ENCODE data around the gene ZNF518B.

The ZNF518B gene

GRCh38 chr4:10457255-10457801, at the start of gene ZNF518B:
Gene ZNF518B (minus strand): TSS chr4:10457426. CDS start chr4:10446328, 11,098 bp downstream.
- peak; percentile 54 for TF ChIP-seq POLR2A (IDR thresholded peaks at IDR 0.05; ENCODE audit: low read length)
- no peak for TF ChIP-seq GATA1 (IDR thresholded peaks at IDR 0.05; ENCODE audit: low read depth, low read length)
- peak; percentile 83 to 91 for DNase-seq

- no peak for TF ChIP-seq POLR2A (IDR thresholded peaks at IDR 0.05; ENCODE audit: low read length)
- TF ChIP-seq GATA1 (IDR thresholded peaks at IDR 0.05; ENCODE audit: low read depth, low read length), result no peak
- DNase-seq, result no peak
Observed at GRCh38 chr4:10506077-10506476, 48.9 kb upstream of the ZNF518B start.

- no peak for DNase-seq
- TF ChIP-seq POLR2A (IDR thresholded peaks at IDR 0.05; ENCODE audit: low read length), result no peak
- no peak for TF ChIP-seq GATA1 (IDR thresholded peaks at IDR 0.05; ENCODE audit: low read depth, low read length)
Observed at GRCh38 chr4:10504570-10505179, 47.4 kb upstream of the ZNF518B start.

GRCh38 chr4:10502717-10503116, 45.5 kb upstream of the ZNF518B start:
- TF ChIP-seq GATA1 (IDR thresholded peaks at IDR 0.05; ENCODE audit: low read depth, low read length) (no peak), POLR2A (IDR thresholded peaks at IDR 0.05; ENCODE audit: low read length) (no peak)
- DNase-seq, result no peak

GRCh38 chr4:10500776-10501175, 43.5 kb upstream of the ZNF518B start:
- TF ChIP-seq GATA1 (IDR thresholded peaks at IDR 0.05; ENCODE audit: low read depth, low read length) (no peak), POLR2A (IDR thresholded peaks at IDR 0.05; ENCODE audit: low read length) (no peak)
- no peak for DNase-seq

GRCh38 chr4:10496200-10496599, 39.0 kb upstream of the ZNF518B start:
- DNase-seq, result no peak
- TF ChIP-seq GATA1 (IDR thresholded peaks at IDR 0.05; ENCODE audit: low read depth, low read length) (no peak), POLR2A (IDR thresholded peaks at IDR 0.05; ENCODE audit: low read length) (no peak)

- TF ChIP-seq GATA1 (IDR thresholded peaks at IDR 0.05; ENCODE audit: low read depth, low read length) (no peak), POLR2A (IDR thresholded peaks at IDR 0.05; ENCODE audit: low read length) (no peak)
- DNase-seq, result no peak
Observed at GRCh38 chr4:10495651-10496050, 38.4 kb upstream of the ZNF518B start.

GRCh38 chr4:10492464-10492863, 35.2 kb upstream of the ZNF518B start:
- TF ChIP-seq POLR2A (IDR thresholded peaks at IDR 0.05; ENCODE audit: low read length), result no peak
- no peak for TF ChIP-seq GATA1 (IDR thresholded peaks at IDR 0.05; ENCODE audit: low read depth, low read length)
- no peak for DNase-seq

- TF ChIP-seq GATA1 (IDR thresholded peaks at IDR 0.05; ENCODE audit: low read depth, low read length) (no peak), POLR2A (IDR thresholded peaks at IDR 0.05; ENCODE audit: low read length) (no peak)
- DNase-seq, result no peak
Observed at GRCh38 chr4:10491401-10491800, 34.2 kb upstream of the ZNF518B start.

GRCh38 chr4:10490996-10491395, 33.8 kb upstream of the ZNF518B start:
- DNase-seq, result no peak
- TF ChIP-seq POLR2A (IDR thresholded peaks at IDR 0.05; ENCODE audit: low read length) (no peak), GATA1 (IDR thresholded peaks at IDR 0.05; ENCODE audit: low read depth, low read length) (no peak)

- TF ChIP-seq GATA1 (IDR thresholded peaks at IDR 0.05; ENCODE audit: low read depth, low read length) (no peak), POLR2A (IDR thresholded peaks at IDR 0.05; ENCODE audit: low read length) (no peak)
- DNase-seq, result no peak
Observed at GRCh38 chr4:10482913-10483312, 25.7 kb upstream of the ZNF518B start.

- DNase-seq, result no peak
- TF ChIP-seq POLR2A (IDR thresholded peaks at IDR 0.05; ENCODE audit: low read length) (no peak), GATA1 (IDR thresholded peaks at IDR 0.05; ENCODE audit: low read depth, low read length) (no peak)
Observed at GRCh38 chr4:10480616-10481015, 23.4 kb upstream of the ZNF518B start.

- TF ChIP-seq GATA1 (IDR thresholded peaks at IDR 0.05; ENCODE audit: low read depth, low read length), result no peak
- TF ChIP-seq POLR2A (IDR thresholded peaks at IDR 0.05; ENCODE audit: low read length), result no peak
Observed at GRCh38 chr4:10478621-10479020, 21.4 kb upstream of the ZNF518B start.

GRCh38 chr4:10470505-10470904, 13.3 kb upstream of the ZNF518B start:
- no peak for TF ChIP-seq GATA1 (IDR thresholded peaks at IDR 0.05; ENCODE audit: low read depth, low read length)
- no peak for TF ChIP-seq POLR2A (IDR thresholded peaks at IDR 0.05; ENCODE audit: low read length)
- no peak for DNase-seq

More at GRCh38 chr4:10478621-10479020, 21.4 kb upstream of the ZNF518B start:
- DNase-seq, result no peak

GRCh38 chr4:10466161-10466560, 8.9 kb upstream of the ZNF518B start:
- DNase-seq, result no peak
- TF ChIP-seq GATA1 (IDR thresholded peaks at IDR 0.05; ENCODE audit: low read depth, low read length) (no peak), POLR2A (IDR thresholded peaks at IDR 0.05; ENCODE audit: low read length) (no peak)

Measured in erythroblast (primary cell).